Activated naive CD8-positive, alpha-beta T cell treated with anti-CD3 and anti-CD28 coated beads for 36 hours (primary cell): ENCODE data around the gene UMODL1. TPM values are rescaled to one million over a fixed set of nuclear protein-coding genes. Genes with fewer than 3 reads are reported as not detected.

ENCODE experiments used
- DNase-seq: peaks from one replicate; pipeline ENCODE4 v3.0.0; 2021
- H3K27ac Mint-ChIP-seq: one replicate; pipeline ENCODE4 v1.8.0; 2022; ENCODE audit warnings: mild to moderate bottlenecking, moderate library complexity, mixed read lengths
- H3K27me3 Mint-ChIP-seq: one replicate; pipeline ENCODE4 v1.8.0; 2022; ENCODE audit warnings: mild to moderate bottlenecking, mixed read lengths
- H3K36me3 Mint-ChIP-seq: one replicate; pipeline ENCODE4 v1.8.0; 2021; ENCODE audit warnings: mild to moderate bottlenecking, mixed read lengths
- H3K4me1 Mint-ChIP-seq: one replicate; pipeline ENCODE4 v1.8.0; 2021; ENCODE audit warnings: mixed read lengths
- H3K4me3 Mint-ChIP-seq: one replicate; pipeline ENCODE4 v1.8.0; 2022; ENCODE audit warnings: mild to moderate bottlenecking, moderate library complexity, mixed read lengths
- H3K9me3 Mint-ChIP-seq: one replicate; pipeline ENCODE4 v1.8.0; 2022; ENCODE audit warnings: mixed read lengths
- total RNA-seq, 2 experiments: library from RNA; stranded (reverse); gene quantifications; one replicate each; pipeline ENCODE4 v1.2.3, GENCODE V29; 2021

UMODL1 gene, protein sequence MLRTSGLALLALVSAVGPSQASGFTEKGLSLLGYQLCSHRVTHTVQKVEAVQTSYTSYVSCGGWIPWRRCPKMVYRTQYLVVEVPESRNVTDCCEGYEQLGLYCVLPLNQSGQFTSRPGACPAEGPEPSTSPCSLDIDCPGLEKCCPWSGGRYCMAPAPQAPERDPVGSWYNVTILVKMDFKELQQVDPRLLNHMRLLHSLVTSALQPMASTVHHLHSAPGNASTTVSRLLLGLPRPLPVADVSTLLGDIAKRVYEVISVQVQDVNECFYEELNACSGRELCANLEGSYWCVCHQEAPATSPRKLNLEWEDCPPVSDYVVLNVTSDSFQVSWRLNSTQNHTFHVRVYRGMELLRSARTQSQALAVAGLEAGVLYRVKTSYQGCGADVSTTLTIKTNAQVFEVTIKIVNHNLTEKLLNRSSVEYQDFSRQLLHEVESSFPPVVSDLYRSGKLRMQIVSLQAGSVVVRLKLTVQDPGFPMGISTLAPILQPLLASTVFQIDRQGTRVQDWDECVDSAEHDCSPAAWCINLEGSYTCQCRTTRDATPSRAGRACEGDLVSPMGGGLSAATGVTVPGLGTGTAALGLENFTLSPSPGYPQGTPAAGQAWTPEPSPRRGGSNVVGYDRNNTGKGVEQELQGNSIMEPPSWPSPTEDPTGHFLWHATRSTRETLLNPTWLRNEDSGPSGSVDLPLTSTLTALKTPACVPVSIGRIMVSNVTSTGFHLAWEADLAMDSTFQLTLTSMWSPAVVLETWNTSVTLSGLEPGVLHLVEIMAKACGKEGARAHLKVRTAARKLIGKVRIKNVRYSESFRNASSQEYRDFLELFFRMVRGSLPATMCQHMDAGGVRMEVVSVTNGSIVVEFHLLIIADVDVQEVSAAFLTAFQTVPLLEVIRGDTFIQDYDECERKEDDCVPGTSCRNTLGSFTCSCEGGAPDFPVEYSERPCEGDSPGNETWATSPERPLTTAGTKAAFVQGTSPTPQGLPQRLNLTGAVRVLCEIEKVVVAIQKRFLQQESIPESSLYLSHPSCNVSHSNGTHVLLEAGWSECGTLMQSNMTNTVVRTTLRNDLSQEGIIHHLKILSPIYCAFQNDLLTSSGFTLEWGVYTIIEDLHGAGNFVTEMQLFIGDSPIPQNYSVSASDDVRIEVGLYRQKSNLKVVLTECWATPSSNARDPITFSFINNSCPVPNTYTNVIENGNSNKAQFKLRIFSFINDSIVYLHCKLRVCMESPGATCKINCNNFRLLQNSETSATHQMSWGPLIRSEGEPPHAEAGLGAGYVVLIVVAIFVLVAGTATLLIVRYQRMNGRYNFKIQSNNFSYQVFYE
- total RNA-seq = not detected

DNA sequence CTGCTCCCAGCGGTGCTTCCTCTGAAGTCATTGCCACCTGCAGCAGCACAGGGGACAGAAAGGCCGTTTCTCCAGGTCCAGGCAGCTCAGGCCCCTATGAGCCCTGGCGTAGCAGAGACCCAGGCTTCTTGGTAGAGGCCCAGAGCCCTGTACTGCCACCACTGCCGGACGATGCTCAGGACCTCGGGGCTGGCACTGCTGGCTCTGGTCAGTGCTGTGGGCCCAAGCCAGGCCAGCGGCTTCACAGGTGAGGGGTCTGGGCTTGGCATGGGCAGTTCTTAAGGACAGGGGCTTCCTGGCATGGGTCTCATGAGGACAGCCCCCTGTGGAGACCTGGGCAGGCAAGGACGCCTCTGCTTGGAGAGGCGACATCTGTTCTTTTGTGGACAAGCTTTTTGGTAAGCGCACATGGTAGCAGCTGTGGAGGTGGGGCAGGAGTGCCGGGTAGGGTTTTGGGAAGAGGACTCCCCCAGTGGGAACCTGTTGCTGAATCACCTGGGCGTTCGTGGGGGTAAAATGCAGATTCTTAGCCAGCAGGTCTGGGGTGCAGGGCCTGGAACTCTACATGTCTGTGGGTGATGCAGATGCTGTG, at the start of gene UMODL1:
TSS of gene UMODL1 (plus strand) at position 172 of the 592 bp plus-strand sequence. CDS start at position 172, 0 bp downstream.
- no peaks in the 10 kb centered on the region for H3K27me3 Mint-ChIP-seq
- no peaks in the 10 kb centered on the region for H3K36me3 Mint-ChIP-seq
- no peaks in the 10 kb centered on the region for H3K9me3 Mint-ChIP-seq
- no peak within 1 kb of the TSS for H3K4me3 Mint-ChIP-seq
- peaks cover 13% of the 10 kb centered on the region for H3K4me1 Mint-ChIP-seq
- no peak for DNase-seq
- no peak within 1 kb of the TSS for H3K27ac Mint-ChIP-seq

DNA sequence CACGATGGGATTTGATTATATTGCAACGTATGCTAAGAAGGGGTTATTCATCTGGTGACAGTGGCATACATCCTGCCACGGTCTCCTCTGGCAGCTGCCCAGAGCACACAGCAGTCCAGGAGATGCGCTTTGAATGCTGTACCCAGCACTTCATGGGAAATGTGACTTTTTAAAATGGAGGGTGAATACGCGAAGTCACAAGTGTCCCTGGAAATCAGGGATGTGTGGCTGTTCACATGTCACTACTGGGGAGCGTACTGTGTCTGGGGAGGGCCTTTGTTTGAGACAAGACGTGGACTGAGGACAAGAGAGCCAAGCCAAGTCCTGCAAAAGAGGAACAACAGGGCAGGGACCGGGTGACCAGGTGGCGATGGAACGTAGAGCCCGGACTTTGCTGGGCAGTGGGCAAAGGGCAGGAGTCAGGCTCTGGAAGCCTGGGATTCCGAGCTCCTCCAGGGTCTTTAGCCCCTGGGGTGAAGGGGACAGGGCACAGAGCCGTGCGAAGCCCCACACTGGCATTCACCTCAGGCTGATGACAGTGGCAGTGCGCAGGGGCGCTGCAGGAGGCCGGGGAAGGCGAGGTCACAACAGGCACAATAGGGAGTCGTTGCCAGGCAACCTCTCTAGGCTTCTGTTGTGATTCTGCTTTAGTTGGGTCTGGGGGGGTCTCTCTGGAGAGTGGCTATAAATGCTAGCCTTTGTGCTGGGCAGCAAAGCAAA, 49.6 kb upstream of the UMODL1 start:
- Mint-ChIP-seq H3K36me3 (no peaks in the 10 kb centered on the region), H3K9me3 (no peaks in the 10 kb centered on the region), H3K4me1 (no peaks in the 10 kb centered on the region)

DNA sequence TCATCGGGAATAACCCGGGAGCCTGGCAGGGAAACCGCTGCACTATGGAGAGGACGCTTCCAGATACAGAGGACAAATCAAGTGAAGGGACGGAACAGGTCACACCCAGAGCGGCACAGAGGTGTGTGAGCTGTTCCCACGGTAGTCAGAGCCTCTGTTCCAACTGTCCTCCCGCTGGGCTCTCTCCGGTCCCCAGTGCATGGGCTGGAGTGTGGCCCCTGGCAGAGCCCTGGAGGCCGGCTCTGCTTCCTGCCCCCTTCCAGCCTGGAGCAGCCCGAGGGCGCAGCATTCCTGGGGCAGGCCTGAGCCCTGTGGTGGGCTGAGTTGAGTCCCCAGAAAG, 49.1 kb upstream of the UMODL1 start:
- no peaks in the 10 kb centered on the region for H3K36me3 Mint-ChIP-seq
- H3K9me3 Mint-ChIP-seq = no peaks in the 10 kb centered on the region
- no peaks in the 10 kb centered on the region for H3K4me1 Mint-ChIP-seq
- DNase-seq = no peak
- no peaks in the 10 kb centered on the region for H3K27me3 Mint-ChIP-seq
- no peak overlapping the region for H3K4me3 Mint-ChIP-seq
- no peak overlapping the region for H3K27ac Mint-ChIP-seq

More for the DNA sequence above, 49.6 kb upstream of the UMODL1 start:
- no peak for DNase-seq
- Mint-ChIP-seq H3K4me3 (no peak overlapping the region), H3K27ac (no peak overlapping the region), H3K27me3 (no peaks in the 10 kb centered on the region)

DNA sequence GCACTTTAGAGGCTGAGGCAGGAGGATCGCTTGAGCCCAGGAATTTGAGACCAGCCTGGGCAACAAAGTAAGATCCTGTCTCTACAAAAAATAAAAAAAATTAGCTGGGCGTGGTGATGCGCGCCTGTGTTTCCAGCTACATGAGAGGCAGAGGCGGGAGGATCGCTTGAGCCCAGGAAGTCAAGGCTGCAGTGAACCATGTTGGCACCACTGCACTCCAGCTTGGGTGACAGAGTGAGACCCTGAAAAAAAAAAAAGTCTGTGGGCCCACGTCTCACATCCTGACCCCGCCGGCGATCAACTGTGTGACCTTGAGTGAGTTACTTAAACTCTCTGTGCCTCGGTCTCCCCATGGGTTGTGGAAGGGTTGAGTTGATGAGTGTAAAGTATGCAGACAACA, 48.2 kb upstream of the UMODL1 start:
- Mint-ChIP-seq H3K4me1 (no peaks in the 10 kb centered on the region), H3K4me3 (no peak overlapping the region), H3K36me3 (no peaks in the 10 kb centered on the region), H3K27ac (no peak overlapping the region), H3K9me3 (no peaks in the 10 kb centered on the region), H3K27me3 (no peaks in the 10 kb centered on the region)
- no peak for DNase-seq

DNA sequence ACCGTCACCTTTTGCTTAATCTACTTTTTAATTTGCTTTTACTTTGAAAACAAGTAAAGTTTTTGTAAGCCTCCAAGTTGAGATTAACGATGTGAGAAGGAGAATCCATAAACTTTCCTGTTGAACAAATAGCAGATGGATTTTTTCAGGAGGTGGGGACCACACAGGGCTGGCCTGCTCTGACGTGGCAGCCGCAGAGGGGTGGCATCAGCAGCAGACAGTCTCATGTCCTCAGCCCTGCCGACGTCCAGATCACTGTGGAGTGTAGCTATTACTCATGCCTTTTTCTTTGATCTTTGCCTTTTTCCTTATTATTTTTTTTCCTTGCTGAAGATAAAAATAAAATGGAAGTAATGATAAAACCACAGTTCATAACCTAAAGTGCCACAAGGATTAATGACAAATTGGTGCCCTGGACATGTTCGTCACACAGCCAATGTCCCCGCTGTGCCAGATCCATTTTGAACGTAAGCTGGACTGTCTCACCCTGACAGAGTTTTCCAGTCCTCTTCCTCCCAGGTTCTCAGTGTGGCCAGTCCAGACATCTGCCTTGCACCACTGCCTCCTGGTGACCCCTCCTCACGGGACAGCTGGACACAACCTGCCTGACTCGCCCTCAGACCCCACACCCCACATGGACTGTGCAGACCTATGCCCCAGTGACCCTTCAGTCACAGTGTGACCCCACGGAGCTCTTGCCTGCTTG, 45.6 kb upstream of the UMODL1 start:
- no peaks in the 10 kb centered on the region for H3K27me3 Mint-ChIP-seq
- no peaks in the 10 kb centered on the region for H3K4me1 Mint-ChIP-seq
- no peak for DNase-seq
- H3K9me3 Mint-ChIP-seq = no peaks in the 10 kb centered on the region
- no peak overlapping the region for H3K27ac Mint-ChIP-seq
- H3K4me3 Mint-ChIP-seq = no peak overlapping the region
- no peaks in the 10 kb centered on the region for H3K36me3 Mint-ChIP-seq

DNA sequence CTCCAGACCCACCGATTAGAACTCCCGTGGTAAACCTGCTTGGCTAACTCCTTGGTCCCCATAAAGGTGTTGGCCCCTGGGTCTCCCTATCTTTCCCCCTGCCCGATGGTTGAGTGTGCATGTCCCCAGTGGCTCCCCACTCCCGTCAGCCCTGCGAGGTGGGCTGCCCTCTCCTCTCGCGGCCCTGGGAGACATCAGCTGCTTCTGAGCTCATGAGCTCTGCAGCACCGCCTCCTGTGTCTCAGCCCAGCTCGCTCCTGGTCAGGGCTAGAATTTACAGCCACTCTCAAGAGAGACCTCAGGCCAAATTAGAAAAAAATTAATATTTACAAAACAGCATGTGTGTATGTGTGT, 45.1 kb upstream of the UMODL1 start:
- DNase-seq = no peak
- no peaks in the 10 kb centered on the region for H3K4me1 Mint-ChIP-seq
- no peaks in the 10 kb centered on the region for H3K9me3 Mint-ChIP-seq
- H3K4me3 Mint-ChIP-seq = no peak overlapping the region
- no peaks in the 10 kb centered on the region for H3K27me3 Mint-ChIP-seq
- no peak overlapping the region for H3K27ac Mint-ChIP-seq
- no peaks in the 10 kb centered on the region for H3K36me3 Mint-ChIP-seq

DNA sequence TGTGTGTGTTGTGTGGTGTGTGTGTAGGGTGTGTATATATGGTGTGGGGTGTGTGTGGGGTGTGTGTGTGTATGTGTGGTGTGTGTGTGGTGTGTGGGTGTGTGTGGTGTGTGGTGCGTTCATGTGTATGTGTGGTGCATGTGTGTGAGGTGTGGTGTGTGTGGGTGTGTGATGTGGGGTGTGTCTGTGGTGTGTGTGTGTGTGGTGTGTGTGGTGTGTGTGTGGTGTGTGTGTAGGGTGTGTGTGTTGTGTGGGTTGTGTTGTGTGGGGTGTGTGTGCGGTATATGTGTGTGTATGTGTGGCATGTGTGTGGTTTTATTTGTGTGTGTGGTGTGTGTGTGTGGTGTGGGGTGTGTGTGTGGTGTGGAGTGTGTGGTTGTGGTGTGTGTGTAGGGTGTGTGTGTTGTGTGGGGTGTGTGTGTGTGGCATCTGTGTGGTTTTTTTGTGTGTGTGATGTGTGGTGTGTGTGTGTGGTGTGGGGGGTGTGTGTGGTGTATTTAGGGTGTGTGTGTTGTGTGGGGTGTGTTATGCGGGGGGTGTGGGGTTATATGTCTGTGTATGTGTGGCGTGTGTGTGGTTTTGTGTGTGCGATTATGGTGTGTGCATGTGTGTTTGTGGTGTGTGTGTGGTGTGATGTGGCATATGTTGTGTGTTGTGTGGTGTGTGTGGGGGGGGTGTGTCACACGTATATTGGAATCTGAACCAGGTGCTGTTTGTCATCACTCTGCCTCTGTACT, 43.9 kb upstream of the UMODL1 start:
- DNase-seq = no peak
- Mint-ChIP-seq H3K27ac (no peak overlapping the region), H3K36me3 (no peaks in the 10 kb centered on the region), H3K27me3 (no peaks in the 10 kb centered on the region), H3K9me3 (no peaks in the 10 kb centered on the region), H3K4me1 (no peaks in the 10 kb centered on the region), H3K4me3 (no peak overlapping the region)

GRCh38 chr21:42027822-42028765, 43.0 kb upstream of the UMODL1 start:
- Mint-ChIP-seq H3K36me3 (no peaks in the 10 kb centered on the region), H3K9me3 (no peaks in the 10 kb centered on the region), H3K27me3 (no peaks in the 10 kb centered on the region), H3K4me3 (no peak overlapping the region), H3K27ac (no peak overlapping the region), H3K4me1 (no peaks in the 10 kb centered on the region)
- DNase-seq = no peak

DNA sequence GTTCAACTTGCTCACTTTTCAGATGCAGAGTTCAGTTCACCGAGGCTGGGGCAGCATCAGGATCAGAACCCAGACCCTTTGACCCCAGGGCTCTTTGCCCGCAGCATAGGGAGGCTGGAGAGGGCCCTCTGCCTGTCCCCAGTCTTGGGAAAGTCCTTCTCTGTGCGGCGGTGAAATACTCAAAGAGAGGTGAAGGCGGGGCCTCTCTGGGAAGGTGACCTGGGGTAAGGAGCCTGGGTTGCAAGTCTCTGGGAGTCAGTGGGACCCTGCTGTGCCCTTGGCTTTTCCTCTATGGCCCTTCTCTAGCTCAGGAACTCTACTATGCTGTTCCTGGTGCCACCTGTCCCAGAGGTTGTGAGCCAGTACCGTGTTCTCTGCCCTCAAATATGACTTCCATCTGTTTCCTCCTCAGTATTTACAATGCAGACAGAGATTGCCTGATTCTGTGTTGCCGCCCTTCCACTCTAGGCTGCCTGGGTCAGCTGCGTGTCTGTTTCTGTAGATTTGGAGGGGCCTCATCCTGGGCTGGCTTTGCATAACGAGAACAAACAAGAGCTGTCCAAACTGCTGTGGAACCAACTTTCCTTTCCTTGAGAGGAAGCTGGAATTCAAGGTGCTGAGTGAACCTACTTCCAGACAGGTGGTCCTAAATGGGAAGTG, 42.2 kb upstream of the UMODL1 start:
- H3K27ac Mint-ChIP-seq = no peak overlapping the region
- no peaks in the 10 kb centered on the region for H3K27me3 Mint-ChIP-seq
- H3K36me3 Mint-ChIP-seq = no peaks in the 10 kb centered on the region
- H3K9me3 Mint-ChIP-seq = no peaks in the 10 kb centered on the region
- no peaks in the 10 kb centered on the region for H3K4me1 Mint-ChIP-seq
- DNase-seq = no peak
- H3K4me3 Mint-ChIP-seq = no peak overlapping the region

DNA sequence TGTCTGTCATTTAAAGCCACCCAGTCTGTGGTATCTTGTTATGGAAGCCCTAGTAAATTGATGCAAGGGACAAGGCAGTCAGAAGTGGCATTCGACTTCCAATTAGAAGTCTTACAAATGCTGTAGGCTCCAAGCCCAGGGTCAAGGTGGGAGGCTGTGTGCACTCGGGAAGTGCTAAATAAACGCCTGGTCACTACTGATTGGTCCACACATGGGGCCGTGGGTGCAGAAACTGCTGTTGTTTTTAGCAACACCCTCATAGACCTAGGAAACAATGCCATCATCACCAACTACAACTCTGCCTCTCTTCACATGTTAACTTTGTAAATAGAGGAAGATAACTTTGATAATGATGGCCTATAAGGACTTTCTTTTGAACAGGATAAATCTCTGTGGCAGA, 40.8 kb upstream of the UMODL1 start:
- Mint-ChIP-seq H3K36me3 (no peaks in the 10 kb centered on the region), H3K4me1 (no peaks in the 10 kb centered on the region), H3K27ac (no peak overlapping the region), H3K9me3 (no peaks in the 10 kb centered on the region), H3K4me3 (no peak overlapping the region), H3K27me3 (no peaks in the 10 kb centered on the region)
- no peak for DNase-seq

- H3K4me1 Mint-ChIP-seq = no peaks in the 10 kb centered on the region
These were observed 39.9 kb upstream of the UMODL1 start for GRCh38 chr21:42031241-42031640.

DNA sequence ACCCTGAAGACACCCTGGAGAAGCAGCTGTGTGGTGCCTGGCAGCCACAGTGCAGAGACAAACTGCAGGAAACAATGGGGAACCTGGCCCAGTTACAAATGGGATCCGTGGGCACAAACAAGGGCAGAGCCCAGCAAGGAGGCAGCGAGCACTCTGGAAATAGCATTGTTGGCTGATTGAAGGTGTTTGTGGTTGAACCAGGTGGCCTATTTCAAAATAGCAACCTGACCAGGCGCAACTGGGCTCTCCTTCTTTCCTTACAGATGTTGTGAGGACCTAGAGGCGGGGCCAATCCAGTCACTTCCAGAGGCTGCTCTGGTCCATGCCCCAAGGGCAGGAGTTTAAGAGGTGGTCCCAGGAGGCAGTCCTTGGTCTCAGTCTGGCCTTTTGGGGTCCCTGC, 39.3 kb upstream of the UMODL1 start:
- Mint-ChIP-seq H3K27me3 (no peaks in the 10 kb centered on the region), H3K27ac (no peak overlapping the region), H3K36me3 (no peaks in the 10 kb centered on the region), H3K9me3 (no peaks in the 10 kb centered on the region), H3K4me3 (no peak overlapping the region), H3K4me1 (no peaks in the 10 kb centered on the region)
- DNase-seq = no peak

More at GRCh38 chr21:42031241-42031640, 39.9 kb upstream of the UMODL1 start:
- H3K36me3 Mint-ChIP-seq = no peaks in the 10 kb centered on the region
- no peaks in the 10 kb centered on the region for H3K27me3 Mint-ChIP-seq
- H3K27ac Mint-ChIP-seq = no peak overlapping the region
- H3K9me3 Mint-ChIP-seq = no peaks in the 10 kb centered on the region
- DNase-seq = no peak
- H3K4me3 Mint-ChIP-seq = no peak overlapping the region
